ENCODE data around the gene SLC18B1.

- TF ChIP-seq POLR2A (IDR thresholded peaks at IDR 0.05) (no peak), CTCF (IDR thresholded peaks at IDR 0.05) (peak in 1 of 5 experiments; percentile 20), EP300 (IDR thresholded peaks at IDR 0.05) (peak; percentile 48 to 77)
These were observed 63.7 kb downstream of the SLC18B1 start for GRCh38 chr6:132734694-132735236.
